GM18868 (cell line): Measurements from ENCODE around the gene TMUB2.
"Not testable (repeated sequence)": the region's sequence is repeated elsewhere in the genome, so short reads cannot be mapped to it uniquely, and the experiment has no call there.

Source experiments
- ATAC-seq: cut with Tn5 transposase; IDR thresholded peaks from one replicate; pipeline ENCODE4 v1.9.1; 2021; ENCODE audit warnings: mild to moderate bottlenecking, moderate library complexity; ENCODE audit not compliant: unreplicated experiment

Gene TMUB2

DNA sequence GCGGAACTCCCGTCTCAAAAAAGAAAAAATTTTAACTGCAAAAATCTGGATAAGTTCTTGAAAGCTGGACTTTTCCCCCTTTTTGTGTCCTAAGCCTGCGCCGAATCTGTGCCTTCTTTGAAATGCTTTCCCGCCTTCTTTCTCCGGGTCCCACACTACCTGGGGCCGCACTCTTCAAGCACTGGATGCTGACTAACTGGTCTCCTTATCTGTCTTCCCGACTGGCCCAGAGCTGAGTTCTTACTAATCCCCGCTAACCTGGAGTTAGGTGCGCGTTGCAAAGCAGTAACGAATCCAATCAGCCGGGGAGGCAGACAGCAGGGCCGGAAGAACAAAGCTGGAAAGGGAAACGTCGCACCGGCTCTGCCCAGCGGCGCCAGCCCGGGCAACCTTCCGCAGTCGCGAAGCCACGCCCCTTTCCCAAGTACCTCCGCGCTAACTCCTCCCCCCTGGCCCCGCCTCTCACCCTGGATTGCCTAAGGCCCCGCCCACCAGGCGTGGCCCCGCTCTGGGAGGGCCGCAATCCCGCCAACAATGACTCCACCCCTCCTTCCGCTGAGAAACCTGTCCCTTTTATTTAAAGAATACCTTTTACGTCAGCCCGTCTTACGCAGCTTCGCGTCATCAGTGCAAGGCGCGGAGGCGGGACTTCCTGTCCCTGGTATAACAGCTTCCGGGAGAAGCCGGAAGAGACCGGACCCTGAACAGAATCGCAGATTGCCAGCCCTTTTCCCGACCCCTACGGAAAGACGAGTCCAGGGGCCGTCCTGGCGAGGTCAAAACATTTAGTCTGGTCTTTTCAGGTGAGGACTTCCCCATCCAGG is at the start of gene TMUB2:
TMUB2 (plus strand) TSS at position 666 of the 824 bp plus-strand sequence. CDS start 737 bp downstream, outside the sequence.
- peak; percentile 85 for ATAC-seq

DNA sequence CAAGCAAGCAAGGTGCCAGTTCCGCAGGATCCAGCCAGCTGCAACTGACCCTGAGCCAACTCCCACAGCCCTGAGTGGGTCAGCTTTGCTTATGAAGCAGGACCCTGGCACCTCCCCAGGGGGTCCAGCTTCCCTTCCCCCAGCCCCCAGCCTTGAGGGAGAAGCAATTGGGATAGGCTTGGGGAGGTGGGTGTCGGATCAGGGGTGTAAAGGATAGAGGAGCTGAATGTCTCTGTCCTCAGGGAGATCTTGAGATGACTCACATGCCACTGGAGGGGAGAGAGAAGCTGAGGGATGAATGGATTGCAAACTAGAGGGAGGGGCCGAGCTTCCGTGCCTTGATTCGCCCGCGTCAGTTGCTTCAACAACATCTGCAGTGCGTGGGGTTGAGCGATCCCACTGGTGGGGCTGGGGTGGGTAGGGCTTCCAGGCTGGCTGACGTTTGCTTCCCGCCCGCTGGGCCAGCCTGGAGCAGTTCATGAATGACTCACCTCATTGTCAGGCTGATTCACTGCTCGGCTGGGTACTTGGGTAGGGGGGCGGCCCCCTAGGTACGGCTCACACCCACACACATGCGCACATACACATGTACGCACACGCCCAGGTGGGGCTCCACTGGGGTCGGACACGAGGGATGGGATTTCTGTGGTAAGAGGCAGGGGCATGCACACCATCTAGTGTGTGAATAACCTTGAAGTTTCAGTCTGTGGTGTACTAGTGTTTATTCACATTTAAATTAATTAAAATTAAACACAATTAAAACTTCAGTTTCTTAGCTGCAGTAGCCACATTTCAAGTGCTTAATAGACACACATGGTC is 48.7 kb upstream of the TMUB2 start:
- ATAC-seq: no peak

DNA sequence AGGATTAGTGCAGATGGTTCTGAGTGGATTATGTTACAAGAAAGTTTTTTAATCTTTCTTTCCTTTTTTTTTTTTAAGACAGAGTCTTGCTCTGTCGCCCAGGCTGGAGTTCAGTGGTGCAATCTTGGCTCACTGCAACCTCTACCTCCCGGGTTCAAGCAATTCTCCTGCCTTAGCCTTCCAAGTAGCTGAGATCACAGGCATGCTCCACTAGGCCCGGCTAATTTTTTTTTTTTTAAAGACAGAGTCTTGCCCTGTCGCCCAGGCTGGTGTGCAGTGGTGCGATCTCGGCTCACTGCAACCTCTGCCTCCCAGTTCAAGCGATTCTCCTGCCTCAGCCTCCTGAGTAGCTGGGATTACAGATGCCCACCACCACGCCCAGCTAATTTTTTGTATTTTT is 42.9 kb upstream of the TMUB2 start:
- not testable (repeated sequence) for ATAC-seq

DNA sequence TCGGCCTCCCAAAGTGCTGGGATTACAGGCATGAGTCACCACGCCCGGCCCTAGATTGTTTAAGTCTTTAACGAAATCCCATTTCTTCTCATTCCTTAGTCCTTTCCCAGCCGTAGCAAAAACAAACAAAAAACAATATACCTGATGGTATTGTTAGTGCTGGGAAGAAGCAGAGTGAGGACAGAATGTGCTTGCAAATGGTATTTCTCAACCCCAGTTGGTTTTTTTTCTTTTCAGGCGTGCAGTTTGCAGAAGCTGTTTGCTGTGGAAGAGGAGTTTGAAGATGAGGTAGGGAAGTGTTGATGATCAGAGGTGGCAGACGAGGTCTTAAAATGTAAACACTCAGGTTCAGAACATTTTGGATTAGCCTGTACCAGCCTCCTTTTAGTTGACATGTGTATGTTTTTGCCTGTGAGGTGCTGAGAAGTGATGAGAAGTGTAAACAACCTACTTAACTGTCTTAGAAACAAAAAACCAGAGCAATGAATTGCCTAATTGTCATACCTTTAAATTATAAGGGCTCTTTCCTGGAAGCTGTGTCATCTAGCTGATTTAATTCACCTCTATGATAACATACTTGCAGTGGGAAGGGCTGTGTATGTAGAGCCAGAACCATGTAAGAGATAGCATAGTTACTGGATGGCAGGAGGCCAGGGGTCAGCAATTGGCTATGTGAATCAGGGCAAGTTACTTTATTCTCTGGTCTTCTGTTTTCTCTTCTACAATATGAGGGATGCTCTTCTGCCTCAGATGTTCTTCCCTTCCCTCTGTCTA is 41.6 kb upstream of the TMUB2 start:
- no peak for ATAC-seq

DNA sequence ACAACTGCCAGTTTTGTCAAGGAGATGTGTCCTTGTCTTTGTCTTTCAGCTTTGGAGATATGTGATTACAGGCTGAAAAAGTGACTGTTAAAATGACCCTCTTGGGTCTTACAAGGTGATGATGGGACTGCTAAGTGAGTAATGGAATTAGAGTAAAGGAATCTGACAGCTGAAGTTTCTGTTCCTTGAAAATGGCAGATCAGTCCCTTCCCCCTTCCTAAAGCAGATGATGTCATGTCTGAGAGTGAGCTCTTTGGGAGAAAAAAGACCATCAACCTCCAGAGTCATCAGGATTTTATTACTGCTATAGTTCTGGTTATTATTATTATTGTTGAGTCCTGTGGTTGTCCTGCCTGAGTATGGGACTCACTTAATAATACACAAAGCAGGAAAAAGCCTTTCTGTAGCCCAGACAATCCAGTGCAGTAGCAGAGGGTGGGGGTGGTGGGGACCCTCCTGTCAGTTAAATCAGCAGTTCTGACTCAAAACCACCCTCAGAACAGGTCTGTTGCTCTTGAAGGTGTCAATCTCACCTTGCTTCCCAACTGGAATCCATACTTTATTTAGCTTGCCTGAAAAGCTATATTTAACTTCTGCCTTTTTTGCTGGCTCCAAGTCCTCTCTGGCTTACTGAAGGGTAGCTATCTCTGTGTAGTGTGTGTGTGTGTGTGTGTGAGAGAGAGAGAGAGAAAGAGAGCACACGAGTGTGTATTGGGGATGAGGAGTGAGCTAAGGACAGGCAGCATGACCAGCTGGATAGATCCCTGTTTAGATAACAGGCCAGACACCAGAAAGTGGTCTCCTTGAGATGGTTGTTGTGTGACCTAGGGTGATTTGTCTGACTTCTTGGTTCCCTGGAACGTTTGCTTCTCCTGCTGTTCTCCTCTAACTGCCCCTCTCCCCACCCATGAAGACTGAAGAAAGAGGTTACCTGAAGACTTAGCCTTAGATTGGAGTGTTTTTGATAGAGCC is 40.1 kb upstream of the TMUB2 start:
- ATAC-seq: no peak

DNA sequence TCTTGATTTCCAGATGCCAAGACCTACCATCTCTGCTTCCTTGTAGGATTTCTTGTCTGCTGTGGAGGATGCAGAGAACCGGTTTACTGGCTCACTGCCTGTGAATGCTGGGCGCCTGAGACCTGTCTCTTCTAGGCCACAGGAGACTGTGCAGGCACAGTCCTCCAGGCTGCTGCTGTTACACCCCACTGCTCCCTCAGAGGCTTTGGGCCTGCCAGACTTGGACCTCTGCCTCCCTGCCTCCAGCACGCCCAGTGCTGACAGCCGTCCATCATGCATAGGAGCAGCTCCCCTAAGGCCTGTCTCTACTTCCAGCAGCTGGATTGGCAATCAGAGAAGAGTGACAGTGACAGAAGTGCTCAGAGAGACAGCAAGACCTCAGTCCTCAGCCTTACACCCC is 39.0 kb upstream of the TMUB2 start:
- no peak for ATAC-seq

DNA sequence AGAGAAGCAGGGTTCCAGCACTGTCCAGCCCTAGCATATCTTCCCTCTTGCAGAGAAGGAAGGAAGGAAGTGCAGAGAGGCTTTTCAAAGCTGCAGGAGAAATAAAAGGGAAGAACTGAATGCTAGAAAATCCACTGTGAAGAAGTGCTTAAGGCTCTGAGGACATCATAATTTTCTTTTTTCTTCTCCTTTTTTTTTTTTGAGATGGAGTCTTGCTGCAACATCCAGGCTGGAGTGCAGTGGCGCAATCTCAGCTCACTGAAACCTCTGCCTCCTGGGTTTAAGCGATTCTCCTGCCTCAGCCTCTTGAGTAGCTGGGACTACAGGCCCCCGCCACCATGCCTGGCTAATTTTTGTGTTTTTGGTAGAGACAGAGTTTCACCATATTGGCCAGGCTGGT is 37.7 kb upstream of the TMUB2 start:
- not testable (repeated sequence) for ATAC-seq

DNA sequence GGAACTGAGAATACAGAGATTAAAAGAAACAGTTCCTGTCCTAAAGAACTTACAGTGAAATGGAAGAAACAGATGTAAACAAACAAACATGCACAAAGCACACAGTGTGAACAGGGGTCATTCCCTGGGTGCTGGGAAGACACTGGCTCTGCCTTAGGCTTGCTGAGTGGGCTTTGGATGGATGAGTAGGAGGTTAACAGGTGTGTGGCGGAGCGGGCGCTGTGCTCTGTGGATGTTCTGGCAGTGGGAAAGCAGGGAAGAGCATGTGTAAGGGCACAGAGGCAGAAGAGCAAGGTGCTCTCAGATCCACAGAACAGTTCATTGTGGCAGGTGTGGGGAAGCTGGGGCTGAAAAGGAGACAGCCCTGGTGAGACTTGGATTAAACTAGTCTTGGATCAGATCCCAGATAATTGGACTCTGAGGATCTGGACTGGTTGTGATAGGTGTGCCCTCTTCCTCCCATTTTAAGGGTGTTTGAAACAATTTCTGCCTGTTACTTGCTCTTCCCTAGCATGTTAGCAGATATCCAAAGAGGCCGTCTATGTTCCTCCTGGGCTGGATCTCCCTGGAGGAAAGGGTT is 36.9 kb upstream of the TMUB2 start:
- ATAC-seq: no peak

DNA sequence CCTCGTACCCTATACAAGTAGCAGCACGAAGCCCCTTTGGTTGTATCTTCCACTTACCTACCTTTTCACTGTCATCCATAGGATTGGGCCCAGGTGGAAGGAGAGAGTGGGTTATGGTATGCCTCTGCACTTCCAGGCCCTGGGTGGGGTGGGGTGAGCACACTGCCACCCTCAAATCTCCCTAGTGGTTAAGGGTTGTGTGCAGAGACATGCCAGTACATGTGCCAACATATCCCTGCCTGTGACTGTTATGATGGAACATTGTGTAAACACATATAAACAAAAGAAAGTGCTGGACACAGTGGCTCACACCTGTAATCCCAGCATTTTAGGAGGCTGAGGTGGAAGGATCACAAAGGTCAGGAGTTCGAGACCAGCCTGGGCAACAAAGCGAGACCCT is 33.9 kb upstream of the TMUB2 start:
- no peak for ATAC-seq

DNA sequence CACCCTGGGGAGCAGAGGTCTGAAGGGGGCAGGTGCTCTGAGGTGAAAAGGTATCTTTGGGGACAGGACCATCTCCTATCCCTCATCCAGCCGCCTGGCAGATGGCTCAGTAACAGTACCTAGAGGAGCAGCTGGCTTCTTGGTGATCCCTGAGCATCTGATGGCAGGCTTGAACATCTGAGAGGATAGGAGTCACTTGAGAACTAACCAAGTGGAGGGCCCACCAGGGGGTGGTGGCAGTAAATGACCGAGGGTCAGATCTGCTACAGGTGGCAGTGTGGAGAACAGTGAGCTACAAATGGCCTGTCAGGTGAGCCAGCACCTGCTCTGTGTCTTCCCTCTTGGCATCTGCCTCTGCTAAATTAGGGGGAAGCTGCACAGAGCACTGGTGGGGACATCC is 31.3 kb upstream of the TMUB2 start:
- ATAC-seq: no peak

DNA sequence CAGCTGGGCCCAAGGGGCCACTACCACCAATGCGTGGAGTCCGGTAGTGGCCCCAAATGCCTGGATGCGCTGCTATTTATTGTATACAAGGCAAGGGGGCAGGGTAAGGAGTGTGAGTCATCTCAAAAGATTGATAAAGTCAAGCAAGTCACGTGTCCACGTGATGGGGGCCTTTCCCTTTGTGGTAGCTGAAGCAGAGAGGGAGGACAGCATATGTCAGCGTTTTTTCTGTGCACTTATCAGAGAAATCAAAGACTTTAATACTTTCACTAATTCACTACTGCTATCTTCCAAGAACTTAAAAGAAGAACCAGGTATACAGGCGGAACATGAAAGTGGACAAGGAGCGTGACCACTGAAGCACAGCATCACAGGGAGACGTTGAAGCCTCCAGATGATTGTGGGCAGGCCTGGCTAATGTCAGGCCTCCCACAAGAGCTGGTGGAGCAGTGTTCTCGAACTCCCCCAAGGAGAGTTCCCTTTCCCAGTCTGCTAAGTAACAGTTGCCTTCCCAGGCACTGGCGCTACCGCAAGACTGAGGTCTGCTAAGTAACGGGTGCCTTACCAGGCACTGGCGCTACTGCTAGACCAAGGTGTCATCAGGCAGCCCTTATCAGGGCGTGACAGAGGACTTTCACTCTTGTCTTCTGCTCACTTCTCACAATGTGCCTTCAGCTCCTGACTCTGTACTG is 27.1 kb upstream of the TMUB2 start:
- ATAC-seq: no peak

DNA sequence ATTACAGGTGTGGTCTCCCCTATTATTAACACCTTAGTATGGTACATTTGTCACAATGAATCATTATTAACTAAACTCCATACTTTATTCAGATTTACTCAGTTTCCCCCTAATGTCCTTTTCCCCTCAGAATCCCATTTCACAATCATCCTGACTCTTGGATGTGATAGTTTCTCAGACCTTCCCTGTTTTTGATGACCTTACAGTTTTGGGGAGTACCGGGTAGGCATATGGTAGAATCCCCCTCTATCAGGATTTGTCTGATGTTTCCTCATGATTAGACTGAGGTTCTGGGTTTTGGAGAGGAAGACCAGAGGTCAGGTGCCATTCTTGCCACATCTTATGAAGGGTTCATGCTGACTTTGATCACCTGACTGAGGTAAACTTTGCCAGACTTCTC is 22.3 kb upstream of the TMUB2 start:
- no peak for ATAC-seq

DNA sequence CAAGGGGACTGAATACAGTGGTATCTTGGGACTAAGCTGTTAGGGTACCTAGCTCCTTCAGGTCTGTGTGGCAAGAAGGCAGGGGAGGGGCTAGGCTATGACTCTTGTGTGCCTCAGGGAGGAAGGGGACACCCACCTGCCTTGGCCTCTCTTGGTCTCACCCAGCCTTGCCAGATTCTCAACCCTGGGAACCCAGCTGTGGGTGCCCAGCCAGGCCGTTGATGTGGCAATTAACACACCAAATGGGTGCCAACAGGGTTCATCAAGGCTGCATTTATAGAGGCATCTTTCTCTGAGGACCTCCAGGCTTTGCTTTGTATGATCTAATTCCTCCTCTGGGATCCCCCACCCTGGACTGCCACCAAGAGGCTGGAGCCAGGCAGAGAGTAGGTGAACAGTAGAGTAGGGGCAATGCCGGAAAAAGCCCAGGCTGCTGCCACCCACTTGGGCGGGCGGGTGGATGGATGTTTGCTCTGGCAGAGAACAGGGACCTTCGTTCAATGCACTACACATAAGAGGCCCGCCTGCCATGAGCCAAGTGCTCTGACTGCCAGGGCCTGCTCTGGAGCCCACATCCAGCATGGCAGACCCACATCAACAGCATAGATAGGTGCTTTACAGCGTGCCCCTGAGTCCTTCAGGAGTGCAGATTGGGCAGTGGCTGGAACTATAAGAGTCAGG is 19.5 kb upstream of the TMUB2 start:
- no peak for ATAC-seq

DNA sequence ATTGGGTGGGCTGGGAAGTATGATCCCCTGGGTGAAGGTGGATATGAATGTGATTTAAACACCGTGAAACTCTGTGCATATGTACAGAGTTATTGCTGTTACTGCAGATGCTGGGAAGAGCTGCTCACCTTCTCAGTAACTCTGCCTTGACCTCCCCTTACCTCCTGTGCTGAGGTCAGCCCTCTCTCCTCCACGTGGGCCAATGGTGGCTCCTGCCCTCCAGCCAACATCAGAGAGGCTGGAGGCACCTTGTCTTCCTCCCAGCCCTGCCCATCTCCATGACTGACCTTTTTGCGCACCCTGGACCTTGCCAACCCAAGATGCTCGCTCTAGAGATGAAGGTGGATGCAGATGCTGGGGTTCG is 16.7 kb upstream of the TMUB2 start:
- ATAC-seq: no peak

DNA sequence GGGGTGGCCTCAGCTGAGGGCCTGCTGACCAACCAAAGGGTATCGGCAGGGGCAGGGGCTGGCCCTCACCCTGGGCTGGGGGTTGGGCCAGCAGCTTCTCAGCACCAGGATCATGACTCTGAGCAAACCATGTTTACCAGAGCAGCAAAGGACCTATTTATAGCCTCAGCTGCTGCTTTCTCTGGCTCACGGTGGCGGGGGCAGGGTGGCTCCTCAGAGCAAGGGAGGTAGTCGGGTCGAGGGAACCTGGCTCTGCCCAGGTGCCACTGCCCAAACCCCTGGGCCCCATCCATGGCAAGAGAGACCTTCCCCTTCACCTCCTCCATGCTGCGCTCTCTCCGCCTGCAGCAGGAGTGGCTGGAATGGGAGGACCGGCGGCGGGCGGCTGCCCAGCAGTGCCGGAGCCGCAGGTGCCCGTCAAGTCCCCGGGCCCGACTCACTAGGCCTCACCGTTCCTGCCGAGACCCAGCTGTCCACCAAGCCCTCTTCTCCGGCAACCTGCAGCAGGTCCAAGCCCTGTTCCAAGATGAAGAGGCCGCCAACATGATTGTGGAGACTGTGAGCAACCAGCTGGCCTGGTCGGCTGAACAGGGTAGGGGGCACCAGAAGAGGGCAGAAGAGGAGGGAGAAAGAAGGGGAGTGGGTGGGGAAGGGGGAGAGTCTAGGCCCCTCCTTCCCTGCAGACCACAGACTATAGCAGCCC is 16.1 kb upstream of the TMUB2 start, which contains the start of gene ASB16:
ASB16 (plus strand) TSS at position 206 of the 703 bp plus-strand sequence; CDS start at position 292, 86 bp downstream.
- no peak for ATAC-seq

DNA sequence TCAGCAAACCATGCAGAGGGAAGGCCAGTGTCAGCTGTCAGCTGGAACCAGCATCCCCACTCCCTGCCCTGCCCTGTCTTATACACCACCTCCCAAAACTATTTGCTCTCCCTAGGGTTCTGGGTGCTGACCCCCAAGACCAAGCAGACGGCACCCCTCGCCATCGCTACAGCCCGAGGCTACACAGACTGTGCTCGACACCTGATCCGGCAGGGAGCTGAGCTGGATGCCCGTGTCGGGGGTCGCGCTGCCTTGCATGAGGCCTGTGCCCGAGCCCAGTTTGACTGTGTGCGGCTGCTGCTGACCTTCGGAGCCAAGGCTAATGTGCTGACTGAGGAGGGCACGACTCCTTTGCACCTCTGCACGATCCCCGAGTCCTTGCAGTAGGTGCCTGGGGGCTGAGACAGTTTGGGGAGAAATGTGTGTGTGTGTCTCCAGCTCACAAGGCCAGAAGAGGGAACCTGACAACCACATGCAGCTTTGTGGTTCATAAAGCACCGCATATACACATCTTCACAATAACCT is 14.8 kb upstream of the TMUB2 start:
- no peak for ATAC-seq

DNA sequence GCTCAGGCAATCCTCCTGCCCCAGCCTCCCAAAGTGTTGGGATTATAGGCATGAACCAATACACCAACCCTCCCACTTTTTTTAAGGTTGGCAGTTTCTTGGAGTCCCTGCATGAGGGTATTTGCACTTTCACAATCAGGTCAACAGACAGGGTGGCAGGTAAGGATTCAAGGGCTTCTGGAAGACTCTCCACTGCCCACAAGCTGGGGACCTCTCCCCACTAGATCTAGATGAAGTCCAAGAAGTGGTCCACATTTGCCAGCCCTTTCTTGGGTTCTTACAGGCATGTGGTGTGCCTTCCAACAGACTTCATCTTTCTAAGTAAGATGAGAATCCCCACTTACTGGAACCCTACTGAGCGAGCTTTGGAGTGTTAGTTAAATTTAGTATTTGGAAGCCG is 12.3 kb upstream of the TMUB2 start:
- ATAC-seq: no peak

DNA sequence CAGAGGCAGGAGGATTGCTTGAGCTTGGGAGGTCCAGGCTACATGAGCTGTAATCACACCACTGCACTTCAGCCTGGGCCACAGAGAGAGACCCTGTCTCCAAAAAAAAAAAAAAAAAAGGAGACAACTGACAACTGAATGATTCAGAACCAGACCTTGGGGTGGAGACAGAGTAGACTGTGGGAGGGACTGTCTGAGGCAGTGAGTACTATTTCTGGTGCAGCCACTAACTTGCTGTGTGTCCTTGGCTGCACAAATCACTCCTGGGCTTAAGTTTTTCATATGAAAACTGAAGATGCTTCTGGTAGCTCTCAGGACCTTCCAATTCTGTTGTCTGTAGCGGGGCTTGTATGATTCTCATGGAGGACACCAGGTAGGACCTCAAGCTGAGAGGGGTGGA is 10.5 kb upstream of the TMUB2 start:
- no peak for ATAC-seq
